Sigmoid colon (tissue), 4 donors: Measurements from ENCODE around the gene TAF1B.

Experiments used
- EP300 ChIP-seq, 4 donors: sonication (generic); formaldehyde crosslinking; IDR thresholded peaks; one replicate each; pipeline ENCODE4 v1.6.1; 2017; ENCODE audit warnings: antibody characterized with exemption in 4 of 4
- POLR2A ChIP-seq, 2 donors: fragments of 450-650 bp; IDR thresholded peaks; one replicate each; pipeline ENCODE4 v1.6.1; 2016; ENCODE audit warnings: antibody characterized with exemption in 2 of 2, mild to moderate bottlenecking in 2 of 2, moderate library complexity in 2 of 2
- POLR2AphosphoS5 ChIP-seq, 4 donors: sonication (generic); formaldehyde crosslinking; IDR thresholded peaks; one replicate each; pipeline ENCODE4 v1.6.1; 2017; ENCODE audit warnings: antibody characterized with exemption in 4 of 4
- TF ChIP-seq, protein P1 (sequence below), 4 experiments: fragments of 450-650 bp in 3 of 4; fragments of 200-600 bp in 1 of 4; IDR thresholded peaks; one replicate each; pipeline ENCODE4 v1.5.1; 2016 to 2019; ENCODE audit warnings: antibody characterized with exemption in 4 of 4, mild to moderate bottlenecking in 3 of 4, moderate library complexity in 2 of 4

GRCh38 chr2:9965119-9965822 is 122.0 kb downstream of the TAF1B start:
- TF ChIP-seq, protein P1, sequence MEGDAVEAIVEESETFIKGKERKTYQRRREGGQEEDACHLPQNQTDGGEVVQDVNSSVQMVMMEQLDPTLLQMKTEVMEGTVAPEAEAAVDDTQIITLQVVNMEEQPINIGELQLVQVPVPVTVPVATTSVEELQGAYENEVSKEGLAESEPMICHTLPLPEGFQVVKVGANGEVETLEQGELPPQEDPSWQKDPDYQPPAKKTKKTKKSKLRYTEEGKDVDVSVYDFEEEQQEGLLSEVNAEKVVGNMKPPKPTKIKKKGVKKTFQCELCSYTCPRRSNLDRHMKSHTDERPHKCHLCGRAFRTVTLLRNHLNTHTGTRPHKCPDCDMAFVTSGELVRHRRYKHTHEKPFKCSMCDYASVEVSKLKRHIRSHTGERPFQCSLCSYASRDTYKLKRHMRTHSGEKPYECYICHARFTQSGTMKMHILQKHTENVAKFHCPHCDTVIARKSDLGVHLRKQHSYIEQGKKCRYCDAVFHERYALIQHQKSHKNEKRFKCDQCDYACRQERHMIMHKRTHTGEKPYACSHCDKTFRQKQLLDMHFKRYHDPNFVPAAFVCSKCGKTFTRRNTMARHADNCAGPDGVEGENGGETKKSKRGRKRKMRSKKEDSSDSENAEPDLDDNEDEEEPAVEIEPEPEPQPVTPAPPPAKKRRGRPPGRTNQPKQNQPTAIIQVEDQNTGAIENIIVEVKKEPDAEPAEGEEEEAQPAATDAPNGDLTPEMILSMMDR (IDR thresholded peaks at IDR 0.05), result no peak
- no peak for TF ChIP-seq EP300 (IDR thresholded peaks at IDR 0.05)
- no peak for TF ChIP-seq POLR2AphosphoS5 (IDR thresholded peaks at IDR 0.05)
- no peak for TF ChIP-seq POLR2A (IDR thresholded peaks at IDR 0.05)
